Measurements from ENCODE around the gene IDI1.
A peak's percentile ranks its signal among the peaks of the same experiment; 100 is the strongest.

Gene IDI1

GRCh38 chr10:990808-991207 lies 58.1 kb downstream of the IDI1 start:
- DNase-seq = peak; percentile 39

Data from islet precursor cell (in vitro differentiated cells).